Neural progenitor cell (in vitro differentiated cells): ENCODE data around the gene KCNC2. TPM values are rescaled to one million over a fixed set of nuclear protein-coding genes. Genes with fewer than 3 reads are reported as not detected.

Experiments
- DNase-seq: peaks from one replicate; pipeline ENCODE4 v3.0.0-alpha.2; 2016; ENCODE audit warnings: low spot score
- H2AFZ ChIP-seq: fragments of 200-600 bp; sonication (generic); replicated peaks from 2 replicates; pipeline ENCODE4 v1.6.1; 2016; ENCODE audit warnings: antibody characterized with exemption
- H3F3A ChIP-seq: fragments of 200-600 bp; sonication (generic); 2 replicates; pipeline ENCODE4 v1.6.1; 2016; ENCODE audit warnings: antibody characterized with exemption, low read depth
- H3K27ac ChIP-seq: fragments of 200-600 bp; sonication (generic); 2 replicates; pipeline ENCODE4 v1.5.1; 2016; ENCODE audit warnings: mild to moderate bottlenecking
- H3K27me3 ChIP-seq: fragments of 200-600 bp; sonication (generic); 2 replicates; pipeline ENCODE4 v1.6.1; 2016; ENCODE audit warnings: mild to moderate bottlenecking, moderate library complexity
- H3K36me3 ChIP-seq: fragments of 200-600 bp; sonication (generic); 2 replicates; pipeline ENCODE4 v1.5.1; 2016
- H3K4me1 ChIP-seq: fragments of 200-600 bp; sonication (generic); 2 replicates; pipeline ENCODE4 v1.6.1; 2016; ENCODE audit warnings: mixed run types
- H3K4me2 ChIP-seq: fragments of 200-600 bp; sonication (generic); 2 replicates; pipeline ENCODE4 v1.6.1; 2016
- H3K4me3 ChIP-seq: fragments of 200-600 bp; sonication (generic); 2 replicates; pipeline ENCODE4 v1.5.1; 2016
- H3K79me2 ChIP-seq: fragments of 200-600 bp; sonication (generic); 2 replicates; pipeline ENCODE4 v1.6.1; 2016; ENCODE audit warnings: low read depth
- H3K9ac ChIP-seq: fragments of 200-600 bp; sonication (generic); 2 replicates; pipeline ENCODE4 v1.6.1; 2016
- H3K9me3 ChIP-seq: fragments of 200-600 bp; sonication (generic); 2 replicates; pipeline ENCODE4 v1.5.1; 2016; ENCODE audit warnings: low read depth
- H4K20me1 ChIP-seq: fragments of 200-600 bp; sonication (generic); 2 replicates; pipeline ENCODE4 v1.6.1; 2016; ENCODE audit warnings: low read depth
- H3K27ac Mint-ChIP-seq: 3 replicates; pipeline ENCODE4 v1.8.0; 2021; ENCODE audit warnings: mixed read lengths
- H3K27me3 Mint-ChIP-seq: 2 replicates; pipeline ENCODE4 v1.8.0; 2022; ENCODE audit warnings: low read depth, mild to moderate bottlenecking, inconsistent platforms, moderate library complexity, mixed read lengths; ENCODE audit not compliant: insufficient read depth
- H3K36me3 Mint-ChIP-seq: 3 replicates; pipeline ENCODE4 v1.8.0; 2021; ENCODE audit warnings: mixed read lengths
- H3K4me1 Mint-ChIP-seq: 3 replicates; pipeline ENCODE4 v1.8.0; 2021; ENCODE audit warnings: mixed read lengths
- H3K4me3 Mint-ChIP-seq: 3 replicates; pipeline ENCODE4 v1.8.0; 2021; ENCODE audit warnings: mild to moderate bottlenecking, moderate library complexity, mixed read lengths
- H3K9me3 Mint-ChIP-seq: 3 replicates; pipeline ENCODE4 v1.8.0; 2020; ENCODE audit warnings: mixed read lengths
- EZH2 ChIP-seq: fragments of 200-600 bp; sonication (generic); IDR thresholded peaks from 2 replicates; pipeline ENCODE4 v1.6.1; 2017; ENCODE audit warnings: antibody characterized with exemption, mild to moderate bottlenecking, moderate library complexity
- EZH2phosphoT487 ChIP-seq: fragments of 200-600 bp; sonication (generic); IDR thresholded peaks from 2 replicates; pipeline ENCODE4 v1.6.1; 2017; ENCODE audit warnings: antibody characterized with exemption
- total RNA-seq: library from RNA; depleted of rRNA; stranded (reverse); fragments of >200 nt; gene quantifications from 2 replicates; pipeline ENCODE4 v1.2.3, GENCODE V29; 2015; ENCODE audit warnings: low replicate concordance
- TF ChIP-seq, protein P1 (sequence below): fragments of 200-600 bp; sonication (generic); IDR thresholded peaks from 2 replicates; pipeline ENCODE4 v1.5.1; 2017; ENCODE audit warnings: antibody characterized with exemption, mild to moderate bottlenecking

Gene KCNC2
- total RNA-seq, 1 donor from 2014 or later = not detected

GRCh38 chr12:75212072-75212471 lies 2.4 kb upstream of the KCNC2 start:
- H3F3A ChIP-seq = no peaks in the 10 kb centered on the region
- H3K27me3 Mint-ChIP-seq = peaks cover 23% of the 10 kb centered on the region
- H3K9ac ChIP-seq = no peak overlapping the region
- H3K27ac ChIP-seq = no peak overlapping the region
- H3K4me1 ChIP-seq = peaks cover 4% of the 10 kb centered on the region
- H3K9me3 ChIP-seq = no peaks in the 10 kb centered on the region
- H3K36me3 Mint-ChIP-seq = no peaks in the 10 kb centered on the region
- H3K4me1 Mint-ChIP-seq = peaks cover 9% of the 10 kb centered on the region
- peaks cover 53% of the 10 kb centered on the region for H3K27me3 ChIP-seq
- H3K27ac Mint-ChIP-seq = no peak overlapping the region
- no peak overlapping the region for H3K4me3 Mint-ChIP-seq
- no peak for TF ChIP-seq EZH2phosphoT487
- TF ChIP-seq, protein P1, sequence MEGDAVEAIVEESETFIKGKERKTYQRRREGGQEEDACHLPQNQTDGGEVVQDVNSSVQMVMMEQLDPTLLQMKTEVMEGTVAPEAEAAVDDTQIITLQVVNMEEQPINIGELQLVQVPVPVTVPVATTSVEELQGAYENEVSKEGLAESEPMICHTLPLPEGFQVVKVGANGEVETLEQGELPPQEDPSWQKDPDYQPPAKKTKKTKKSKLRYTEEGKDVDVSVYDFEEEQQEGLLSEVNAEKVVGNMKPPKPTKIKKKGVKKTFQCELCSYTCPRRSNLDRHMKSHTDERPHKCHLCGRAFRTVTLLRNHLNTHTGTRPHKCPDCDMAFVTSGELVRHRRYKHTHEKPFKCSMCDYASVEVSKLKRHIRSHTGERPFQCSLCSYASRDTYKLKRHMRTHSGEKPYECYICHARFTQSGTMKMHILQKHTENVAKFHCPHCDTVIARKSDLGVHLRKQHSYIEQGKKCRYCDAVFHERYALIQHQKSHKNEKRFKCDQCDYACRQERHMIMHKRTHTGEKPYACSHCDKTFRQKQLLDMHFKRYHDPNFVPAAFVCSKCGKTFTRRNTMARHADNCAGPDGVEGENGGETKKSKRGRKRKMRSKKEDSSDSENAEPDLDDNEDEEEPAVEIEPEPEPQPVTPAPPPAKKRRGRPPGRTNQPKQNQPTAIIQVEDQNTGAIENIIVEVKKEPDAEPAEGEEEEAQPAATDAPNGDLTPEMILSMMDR = no peak
- no peak for TF ChIP-seq EZH2
- H3K4me3 ChIP-seq = no peak overlapping the region
- peaks cover 4% of the 10 kb centered on the region for H3K9me3 Mint-ChIP-seq
- H3K36me3 ChIP-seq = no peaks in the 10 kb centered on the region
- H3K79me2 ChIP-seq = no peaks in the 10 kb centered on the region
- no peak overlapping the region for H3K4me2 ChIP-seq
- DNase-seq = no peak
- peaks cover 17% of the 10 kb centered on the region for H4K20me1 ChIP-seq
- H2AFZ ChIP-seq = no peak overlapping the region

DNA sequence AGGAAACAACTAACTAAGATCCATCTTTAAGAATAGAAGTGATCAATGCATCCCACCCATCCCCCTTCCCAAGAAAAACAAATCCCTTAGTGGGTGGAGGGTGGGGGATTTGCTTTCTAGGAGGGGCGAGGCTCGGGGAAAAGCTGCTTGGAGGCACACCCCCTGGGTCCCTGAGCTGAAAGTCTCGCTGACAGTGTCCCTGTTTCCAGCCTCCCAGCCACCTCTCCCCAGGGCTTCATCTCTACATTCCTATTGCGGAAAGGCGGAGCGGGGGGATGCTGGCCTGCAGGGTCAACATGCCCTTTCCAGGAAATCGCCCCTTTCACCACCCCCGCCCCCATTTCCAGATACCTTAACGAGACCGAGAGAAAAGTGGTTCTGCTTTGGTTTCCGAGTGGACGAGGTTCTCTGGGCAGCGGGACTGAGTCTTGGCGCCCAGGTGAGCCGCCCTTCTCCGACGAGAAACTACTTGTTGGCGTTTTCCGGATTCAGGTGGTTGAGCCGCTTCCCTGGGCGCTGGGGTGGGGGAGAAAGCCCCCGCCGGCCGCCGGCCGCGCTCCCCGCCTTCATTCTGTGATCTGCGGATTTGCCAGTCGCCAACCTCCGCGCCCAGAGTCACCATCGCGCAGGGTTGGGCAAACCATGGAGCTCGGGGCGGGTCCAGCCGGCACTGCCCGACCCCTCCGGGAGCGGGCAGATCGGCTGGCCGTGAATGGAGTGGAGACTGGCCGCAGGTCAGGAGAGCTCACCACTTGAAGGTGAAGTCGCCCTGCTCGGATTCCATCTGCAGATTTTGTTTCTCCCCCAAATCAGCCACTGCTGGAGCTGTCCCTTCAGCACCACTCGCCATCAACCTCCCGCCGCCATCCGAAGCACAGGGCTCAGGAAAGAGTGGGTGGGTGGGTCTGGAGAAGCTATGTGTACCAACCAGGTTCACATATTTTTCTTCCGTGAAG lies 505 bp downstream of the KCNC2 start:
- H3K4me3 Mint-ChIP-seq = peak overlapping the region; percentile 81
- Histone ChIP-seq H3K27ac (no peak overlapping the region), H3K36me3 (no peaks in the 10 kb centered on the region), H3K9ac (no peak overlapping the region), H3F3A (no peaks in the 10 kb centered on the region), H3K27me3 (peaks cover 82% of the 10 kb centered on the region), H3K4me1 (peaks cover 4% of the 10 kb centered on the region), H3K79me2 (no peaks in the 10 kb centered on the region), H3K4me2 (peak overlapping the region; percentile 93), H2AFZ (peak overlapping the region; percentile 45), H3K4me3 (peak overlapping the region; percentile 55), H3K9me3 (no peaks in the 10 kb centered on the region), H4K20me1 (peaks cover 17% of the 10 kb centered on the region)
- H3K4me1 Mint-ChIP-seq = peaks cover 12% of the 10 kb centered on the region
- H3K27me3 Mint-ChIP-seq = peaks cover 32% of the 10 kb centered on the region
- TF ChIP-seq, protein P1 = no peak
- peak; percentile 82 for TF ChIP-seq EZH2
- TF ChIP-seq EZH2phosphoT487 = peak; percentile 80
- DNase-seq = peak; percentile 85
- no peak overlapping the region for H3K27ac Mint-ChIP-seq
- peaks cover 8% of the 10 kb centered on the region for H3K9me3 Mint-ChIP-seq
- H3K36me3 Mint-ChIP-seq = no peaks in the 10 kb centered on the region

GRCh38 chr12:75207338-75208083 lies 2.1 kb downstream of the KCNC2 start:
- no peaks in the 10 kb centered on the region for H3K36me3 Mint-ChIP-seq

More at GRCh38 chr12:75207338-75208083, 2.1 kb downstream of the KCNC2 start:
- Histone ChIP-seq H3K4me3 (peak overlapping the region; percentile 43), H3K27me3 (peaks cover 90% of the 10 kb centered on the region), H3K9me3 (no peaks in the 10 kb centered on the region), H2AFZ (peak overlapping the region; percentile 63), H3K36me3 (no peaks in the 10 kb centered on the region), H3K9ac (no peak overlapping the region), H3K4me1 (peaks cover 4% of the 10 kb centered on the region), H3K79me2 (no peaks in the 10 kb centered on the region), H4K20me1 (peaks cover 17% of the 10 kb centered on the region), H3K4me2 (peak overlapping the region; percentile 93), H3F3A (no peaks in the 10 kb centered on the region), H3K27ac (no peak overlapping the region)
- Mint-ChIP-seq H3K27me3 (peaks cover 32% of the 10 kb centered on the region), H3K9me3 (peaks cover 8% of the 10 kb centered on the region), H3K4me1 (peaks cover 12% of the 10 kb centered on the region), H3K4me3 (peak overlapping the region; percentile 81), H3K27ac (no peak overlapping the region)
- TF ChIP-seq EZH2 = peak; percentile 65
- no peak for TF ChIP-seq EZH2phosphoT487
- TF ChIP-seq, protein P1 = peak; percentile 17
- peak; percentile 71 for DNase-seq
